SK-N-MC (cell line): ENCODE results near the gene AGBL1.

Experiments
- EZH2 ChIP-seq: fragments of 200-600 bp; sonication (generic); IDR thresholded peaks from one replicate; pipeline ENCODE4 v1.6.1; 2017; ENCODE audit warnings: antibody characterized with exemption
- FOXP2 ChIP-seq: optimal IDR thresholded peaks from 2 replicates; pipeline ENCODE3; 2011; ENCODE audit warnings: mild to moderate bottlenecking, moderate library complexity; ENCODE audit not compliant: insufficient read depth; ENCODE audit errors: extremely low read length, control extremely low read depth
- POLR2AphosphoS5 ChIP-seq: IDR thresholded peaks from 2 replicates; pipeline ENCODE4 v1.6.1; 2012; ENCODE audit warnings: mild to moderate bottlenecking, low read depth, low read length, borderline replicate concordance

GRCh38 chr15:86197770-86198169 is 118.1 kb downstream of the AGBL1 start:
- no peak for TF ChIP-seq POLR2AphosphoS5
- no peak for TF ChIP-seq EZH2
- no peak for TF ChIP-seq FOXP2
